Natural killer cell (primary cell): ENCODE data around the gene MT4. TPM values are rescaled to one million over a fixed set of nuclear protein-coding genes. Genes with fewer than 3 reads are reported as not detected.

Experiments used
- ATAC-seq, 3 donors: fragments of 150-1000 bp in 2 of 3; fragments of 200-7000 bp in 1 of 3; cut with Tn5 transposase; 1 replicate in 1 of 3; 2 replicates in 2 of 3; pipeline ENCODE4 v1.10.0; 2021; ENCODE audit warnings: mild to moderate bottlenecking in 2 of 3, moderate library complexity in 2 of 3
- DNase-seq, 2 donors: peaks; one replicate each; pipeline versions ENCODE4 v3.0.0 to v3.0.0-alpha.2; 2013 to 2021; ENCODE audit warnings: mixed read lengths in 1 of 2
- H3K27ac ChIP-seq: one replicate; pipeline ENCODE4 v1.5.1; 2013; ENCODE audit warnings: mild to moderate bottlenecking, low read length
- H3K27me3 ChIP-seq: one replicate; pipeline ENCODE4 v1.6.1; 2013; ENCODE audit warnings: low read length; ENCODE audit not compliant: control insufficient read depth, insufficient read depth
- H3K36me3 ChIP-seq: one replicate; pipeline ENCODE4 v1.6.1; 2013; ENCODE audit warnings: low read length; ENCODE audit not compliant: control insufficient read depth, insufficient read depth
- H3K4me1 ChIP-seq: one replicate; pipeline ENCODE4 v1.6.1; 2013; ENCODE audit warnings: low read length; ENCODE audit not compliant: control insufficient read depth, insufficient read depth
- H3K4me3 ChIP-seq: one replicate; pipeline ENCODE4 v1.5.1; 2013; ENCODE audit warnings: low read length
- H3K9me3 ChIP-seq: one replicate; pipeline ENCODE4 v1.6.1; 2013; ENCODE audit warnings: low read length; ENCODE audit not compliant: control insufficient read depth, insufficient read depth
- H3K27ac Mint-ChIP-seq, 2 donors: one replicate each; pipeline ENCODE4 v1.8.0; 2022; ENCODE audit warnings: mild to moderate bottlenecking in 2 of 2, mixed read lengths in 2 of 2, moderate library complexity in 1 of 2
- H3K27me3 Mint-ChIP-seq, 2 donors: one replicate each; pipeline ENCODE4 v1.8.0; 2022; ENCODE audit warnings: low read depth in 2 of 2, mixed read lengths in 2 of 2
- H3K36me3 Mint-ChIP-seq: one replicate; pipeline ENCODE4 v1.8.0; 2022; ENCODE audit warnings: mixed read lengths
- H3K4me1 Mint-ChIP-seq, 2 donors: one replicate each; pipeline ENCODE4 v1.8.0; 2022; ENCODE audit warnings: mixed read lengths in 2 of 2
- H3K4me3 Mint-ChIP-seq: one replicate; pipeline ENCODE4 v1.8.0; 2022; ENCODE audit warnings: mild to moderate bottlenecking, moderate library complexity, mixed read lengths
- H3K9me3 Mint-ChIP-seq, 2 donors: one replicate each; pipeline ENCODE4 v1.8.0; 2022; ENCODE audit warnings: mixed read lengths in 2 of 2
- WGBS: methylation state at CpG from one replicate; pipeline ENCODE4 v1.1.7; 2013; ENCODE audit warnings: missing lambda C conversion rate; ENCODE audit not compliant: insufficient coverage; 5-methylcytosine and 5-hydroxymethylcytosine counted together
- intact Hi-C: fragments of 100-400 bp; cut with micrococcal nuclease; formaldehyde crosslinking; loops from one replicate; pipeline ENCODE4 v1.14.2; 2022
- total RNA-seq, 4 donors: library from RNA; stranded (reverse); fragments of 120-200 nt in 1 of 4; gene quantifications; one replicate each; pipeline versions ENCODE4 v1.2.3 to v1.2.4, GENCODE V29; 2013 to 2022
- TF ChIP-seq, protein P1 (sequence below): fragments of 200-600 bp; IDR thresholded peaks from one replicate; pipeline ENCODE4 v1.8.0; 2022; ENCODE audit warnings: antibody characterized with exemption

Gene MT4
- total RNA-seq, 3 donors from 2014 or later (not counting 1 experiment from before 2014, with no cell fraction given): not detected

- H3K9me3 ChIP-seq: no peaks in the 10 kb centered on the region
- peaks cover 47% of the 10 kb centered on the region for H3K4me1 ChIP-seq
- WGBS: 79% methylated on average over 2 of the region's 2 CpGs
- no peaks in the 10 kb centered on the region for H3K36me3 Mint-ChIP-seq
- H3K4me3 ChIP-seq: peak overlapping the region; percentile 38
- H3K9me3 Mint-ChIP-seq: no peaks in the 10 kb centered on the region
- H3K27ac ChIP-seq: peak overlapping the region; percentile 65
- H3K27ac Mint-ChIP-seq: peak overlapping the region; percentile 89 to 96
- TF ChIP-seq, protein P1, sequence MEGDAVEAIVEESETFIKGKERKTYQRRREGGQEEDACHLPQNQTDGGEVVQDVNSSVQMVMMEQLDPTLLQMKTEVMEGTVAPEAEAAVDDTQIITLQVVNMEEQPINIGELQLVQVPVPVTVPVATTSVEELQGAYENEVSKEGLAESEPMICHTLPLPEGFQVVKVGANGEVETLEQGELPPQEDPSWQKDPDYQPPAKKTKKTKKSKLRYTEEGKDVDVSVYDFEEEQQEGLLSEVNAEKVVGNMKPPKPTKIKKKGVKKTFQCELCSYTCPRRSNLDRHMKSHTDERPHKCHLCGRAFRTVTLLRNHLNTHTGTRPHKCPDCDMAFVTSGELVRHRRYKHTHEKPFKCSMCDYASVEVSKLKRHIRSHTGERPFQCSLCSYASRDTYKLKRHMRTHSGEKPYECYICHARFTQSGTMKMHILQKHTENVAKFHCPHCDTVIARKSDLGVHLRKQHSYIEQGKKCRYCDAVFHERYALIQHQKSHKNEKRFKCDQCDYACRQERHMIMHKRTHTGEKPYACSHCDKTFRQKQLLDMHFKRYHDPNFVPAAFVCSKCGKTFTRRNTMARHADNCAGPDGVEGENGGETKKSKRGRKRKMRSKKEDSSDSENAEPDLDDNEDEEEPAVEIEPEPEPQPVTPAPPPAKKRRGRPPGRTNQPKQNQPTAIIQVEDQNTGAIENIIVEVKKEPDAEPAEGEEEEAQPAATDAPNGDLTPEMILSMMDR: no peak
- DNase-seq (no peak), ATAC-seq (no peak)
- no peaks in the 10 kb centered on the region for H3K27me3 ChIP-seq
- H3K4me1 Mint-ChIP-seq: peaks cover 50 to 51% of the 10 kb centered on the region in 2 donors
- no peaks in the 10 kb centered on the region for H3K36me3 ChIP-seq
- H3K27me3 Mint-ChIP-seq: no peaks in the 10 kb centered on the region
- H3K4me3 Mint-ChIP-seq: peak overlapping the region; percentile 95
- intact Hi-C loops: loop anchor here (1.0 kb wide), 1 partner anchor 75 kb away; the partner anchor contains the start of gene MT1X
Measured at GRCh38 chr16:56607675-56608042, 42.8 kb downstream of the MT4 start.

- H3K27ac ChIP-seq: peak within 1 kb of the TSS; percentile 87
- TF ChIP-seq, protein P1: no peak
- Mint-ChIP-seq H3K4me3 (peak within 1 kb of the TSS; percentile 95), H3K36me3 (no peaks in the 10 kb centered on the region), H3K4me1 (peaks cover 50 to 51% of the 10 kb centered on the region in 2 donors), H3K9me3 (no peaks in the 10 kb centered on the region), H3K27me3 (no peaks in the 10 kb centered on the region), H3K27ac (peak within 1 kb of the TSS; percentile 89 to 96)
- intact Hi-C loops: loop anchor here (1.0 kb wide), 1 partner anchor 74 kb away; the partner anchor contains the start of gene MT1X
- DNase-seq (peak; percentile 82 to 94), ATAC-seq (peak; percentile 87 to 92 (median 90))
- no peaks in the 10 kb centered on the region for H3K36me3 ChIP-seq
- peak within 1 kb of the TSS; percentile 59 for H3K4me3 ChIP-seq
- no peaks in the 10 kb centered on the region for H3K27me3 ChIP-seq
- H3K4me1 ChIP-seq: peaks cover 47% of the 10 kb centered on the region
- no peaks in the 10 kb centered on the region for H3K9me3 ChIP-seq
- WGBS: 8% methylated on average over 62 of the region's 62 CpGs
Measured at GRCh38 chr16:56608043-56608875, 43.4 kb downstream of the MT4 start, which contains the start of gene MT2A. Gene MT2A, plus strand, starts transcription at chr16:56608584. Its CDS starts 72 bp downstream, at chr16:56608656.

DNA sequence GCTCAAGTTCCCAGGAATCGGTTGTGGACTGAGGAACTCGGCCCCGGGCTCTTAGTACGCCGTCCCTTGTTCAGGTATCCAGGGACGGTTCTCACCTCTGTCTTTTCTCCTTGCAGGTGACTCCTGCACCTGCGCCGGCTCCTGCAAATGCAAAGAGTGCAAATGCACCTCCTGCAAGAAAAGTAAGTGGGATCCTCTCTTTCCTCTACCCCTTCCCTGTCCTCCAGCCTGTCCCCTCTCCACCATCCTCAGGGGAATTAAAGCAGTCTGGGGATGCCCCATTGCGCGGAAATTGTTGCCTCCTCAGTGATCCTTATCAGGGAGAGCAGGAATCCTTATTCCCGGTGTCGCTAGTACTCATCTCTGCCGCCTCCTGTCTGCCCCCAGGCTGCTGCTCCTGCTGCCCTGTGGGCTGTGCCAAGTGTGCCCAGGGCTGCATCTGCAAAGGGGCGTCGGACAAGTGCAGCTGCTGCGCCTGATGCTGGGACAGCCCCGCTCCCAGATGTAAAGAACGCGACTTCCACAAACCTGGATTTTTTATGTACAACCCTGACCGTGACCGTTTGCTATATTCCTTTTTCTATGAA, 44.1 kb downstream of the MT4 start:
- Mint-ChIP-seq H3K27me3 (no peaks in the 10 kb centered on the region), H3K4me1 (peaks cover 50 to 51% of the 10 kb centered on the region in 2 donors), H3K4me3 (peak overlapping the region; percentile 95), H3K9me3 (no peaks in the 10 kb centered on the region), H3K36me3 (no peaks in the 10 kb centered on the region), H3K27ac (peak overlapping the region; percentile 89 to 96)
- peak; percentile 18 to 37 for DNase-seq
- H3K4me1 ChIP-seq: peaks cover 47% of the 10 kb centered on the region
- H3K27me3 ChIP-seq: no peaks in the 10 kb centered on the region
- no peak for ATAC-seq
- TF ChIP-seq, protein P1: no peak
- intact Hi-C loops: loop anchor here (1.0 kb wide), 1 partner anchor 73 kb away; the partner anchor contains the start of gene MT1X
- H3K4me3 ChIP-seq: peak overlapping the region; percentile 59
- no peaks in the 10 kb centered on the region for H3K36me3 ChIP-seq
- peak overlapping the region; percentile 43 for H3K27ac ChIP-seq
- no peaks in the 10 kb centered on the region for H3K9me3 ChIP-seq
- WGBS: 0% methylated on average over 21 of the region's 21 CpGs
